GM23338 (cell line): ENCODE measurements around the gene CHRNA3. TPM values are rescaled to one million over a fixed set of nuclear protein-coding genes. Genes with fewer than 3 reads are reported as not detected.

Source experiments
- ATAC-seq: fragments of 200-7000 bp; cut with Tn5 transposase; 3 replicates; pipeline ENCODE4 v1.9.1; 2020
- DNase-seq: peaks from one replicate; pipeline ENCODE4 v3.0.0-alpha.2; 2015; ENCODE audit warnings: low spot score
- H2AFZ ChIP-seq: fragments of 200-600 bp; sonication (generic); 2 replicates; pipeline ENCODE4 v1.8.0; 2016; ENCODE audit warnings: antibody characterized with exemption, mild to moderate bottlenecking, moderate library complexity
- H3F3A ChIP-seq: fragments of 200-600 bp; sonication (generic); replicated peaks from 2 replicates; pipeline ENCODE4 v1.8.0; 2017; ENCODE audit warnings: antibody characterized with exemption, mixed run types, low read depth
- H3K27ac ChIP-seq: fragments of 200-600 bp; sonication (generic); 2 replicates; pipeline ENCODE4 v1.6.1; 2016; ENCODE audit warnings: low read depth
- H3K27me3 ChIP-seq: fragments of 200-600 bp; sonication (generic); 2 replicates; pipeline ENCODE4 v1.8.0; 2016; ENCODE audit warnings: mild to moderate bottlenecking, mixed run types, moderate library complexity; ENCODE audit not compliant: insufficient read depth
- H3K36me3 ChIP-seq: fragments of 200-600 bp; sonication (generic); 2 replicates; pipeline ENCODE4 v1.8.0; 2016; ENCODE audit warnings: mild to moderate bottlenecking; ENCODE audit not compliant: insufficient read depth
- H3K4me1 ChIP-seq: fragments of 200-600 bp; sonication (generic); 2 replicates; pipeline ENCODE4 v1.8.0; 2016; ENCODE audit warnings: mild to moderate bottlenecking, moderate library complexity; ENCODE audit not compliant: insufficient read depth
- H3K4me2 ChIP-seq: fragments of 200-600 bp; sonication (generic); 2 replicates; pipeline ENCODE4 v1.7.1; 2017; ENCODE audit warnings: mixed run types
- H3K4me3 ChIP-seq: fragments of 200-600 bp; sonication (generic); 2 replicates; pipeline ENCODE4 v1.6.1; 2016; ENCODE audit warnings: mixed run types
- H3K79me2 ChIP-seq: fragments of 200-600 bp; sonication (generic); replicated peaks from 2 replicates; pipeline ENCODE4 v1.8.0; 2017; ENCODE audit warnings: mild to moderate bottlenecking; ENCODE audit not compliant: insufficient read depth
- H3K9me2 ChIP-seq: fragments of 200-600 bp; sonication (generic); 2 replicates; pipeline ENCODE4 v1.8.0; 2017; ENCODE audit not compliant: insufficient read depth
- H4K20me1 ChIP-seq: fragments of 200-600 bp; sonication (generic); replicated peaks from 2 replicates; pipeline ENCODE4 v1.8.0; 2017; ENCODE audit warnings: mild to moderate bottlenecking; ENCODE audit not compliant: insufficient read depth
- H3K27ac Mint-ChIP-seq: 2 replicates; pipeline ENCODE4 v1.8.0; 2020; ENCODE audit warnings: inconsistent platforms, mild to moderate bottlenecking, moderate library complexity, mixed read lengths
- H3K27me3 Mint-ChIP-seq: 3 replicates; pipeline ENCODE4 v1.8.0; 2022; ENCODE audit warnings: low read depth, mild to moderate bottlenecking, moderate library complexity, mixed read lengths, inconsistent platforms; ENCODE audit not compliant: insufficient read depth, poor library complexity
- H3K36me3 Mint-ChIP-seq: 3 replicates; pipeline ENCODE4 v1.8.0; 2021; ENCODE audit warnings: low read depth, mild to moderate bottlenecking, inconsistent platforms, moderate library complexity, mixed read lengths
- H3K4me1 Mint-ChIP-seq: 3 replicates; pipeline ENCODE4 v1.8.0; 2020; ENCODE audit warnings: mild to moderate bottlenecking, inconsistent platforms, mixed read lengths
- H3K4me3 Mint-ChIP-seq: 3 replicates; pipeline ENCODE4 v1.8.0; 2021; ENCODE audit warnings: moderate library complexity, mild to moderate bottlenecking, inconsistent platforms, mixed read lengths
- H3K9me3 Mint-ChIP-seq: 3 replicates; pipeline ENCODE4 v1.8.0; 2020; ENCODE audit warnings: moderate library complexity, mild to moderate bottlenecking, inconsistent platforms, mixed read lengths
- CREB1 ChIP-seq: fragments of 250-450 bp; sonication (Bioruptor Pico); IDR thresholded peaks from 2 replicates; pipeline ENCODE4 v1.5.0; 2020; ENCODE audit warnings: low read depth, mild to moderate bottlenecking, moderate library complexity
- CTCF ChIP-seq, 2 experiments: fragments of 200-600 bp in 1 of 2; sonication (generic) in 1 of 2; conservative IDR thresholded peaks; 2 replicates each; pipeline versions ENCODE4 v1.5.1 to v1.6.1; 2016 to 2017; ENCODE audit warnings: antibody characterized with exemption in 2 of 2, low read depth in 2 of 2, mild to moderate bottlenecking in 2 of 2, moderate library complexity in 1 of 2
- ETS1 ChIP-seq: IDR thresholded peaks from 2 replicates; pipeline ENCODE4 v1.6.1; 2016; ENCODE audit warnings: antibody characterized with exemption
- EZH2 ChIP-seq: fragments of 200-600 bp; sonication (generic); IDR thresholded peaks from one replicate; pipeline ENCODE4 v1.8.0; 2017; ENCODE audit warnings: antibody characterized with exemption, mild to moderate bottlenecking, low read depth; ENCODE audit not compliant: unreplicated experiment
- EZH2phosphoT487 ChIP-seq: fragments of 200-600 bp; sonication (generic); IDR thresholded peaks from one replicate; pipeline ENCODE4 v1.8.1; 2018; ENCODE audit warnings: antibody characterized with exemption; ENCODE audit not compliant: unreplicated experiment
- JUNB ChIP-seq: IDR thresholded peaks from one replicate; pipeline ENCODE4 v1.6.1; 2016; ENCODE audit warnings: antibody characterized with exemption; ENCODE audit not compliant: unreplicated experiment
- NANOG ChIP-seq: IDR thresholded peaks from 2 replicates; pipeline ENCODE4 v1.6.1; 2016; ENCODE audit warnings: antibody characterized with exemption, borderline replicate concordance
- POLR2AphosphoS5 ChIP-seq: IDR thresholded peaks from 2 replicates; pipeline ENCODE4 v1.6.1; 2016; ENCODE audit warnings: antibody characterized with exemption, low read depth
- REST ChIP-seq: IDR thresholded peaks from one replicate; pipeline ENCODE4 v1.6.1; 2018; ENCODE audit warnings: antibody characterized with exemption; ENCODE audit not compliant: unreplicated experiment
- STAT1 ChIP-seq: IDR thresholded peaks from one replicate; pipeline ENCODE4 v1.6.1; 2016; ENCODE audit warnings: antibody characterized with exemption; ENCODE audit not compliant: unreplicated experiment
- ZNF331 ChIP-seq: fragments of 250-450 bp; sonication (Bioruptor Pico); IDR thresholded peaks from 2 replicates; pipeline ENCODE4 v1.5.0; 2020; ENCODE audit warnings: low read depth, mild to moderate bottlenecking, moderate library complexity
- polyA plus RNA-seq: library from polyadenylated mRNA; unstranded; fragments of >200 nt; fragmentation: Nextera tagmentation; extraction: Ambion mirVana; gene quantifications from 2 replicates; pipeline ENCODE4 v1.2.1, GENCODE V29; 2016
- total RNA-seq: library from RNA; depleted of rRNA; stranded (reverse); fragments of >200 nt; shearing (Covaris generic); gene quantifications from 2 replicates; pipeline ENCODE4 v1.2.3, GENCODE V29; 2014

The CHRNA3 gene
- total and polyA plus RNA-seq, 2 experiments from 2014 or later, result 2.9 to 3.5 TPM

- no peak for TF ChIP-seq ETS1
These were observed 68.2 kb downstream of the CHRNA3 start (continued) for GRCh38 chr15:78552597-78552996.

GRCh38 chr15:78551902-78552301 is 68.9 kb downstream of the CHRNA3 start:
- no peak overlapping the region for H3K27ac Mint-ChIP-seq
- peaks cover 38% of the 10 kb centered on the region for H3K36me3 Mint-ChIP-seq
- ATAC-seq (no peak), DNase-seq (no peak)
- no peak overlapping the region for H2AFZ ChIP-seq
- H3K9me3 Mint-ChIP-seq, result no peaks in the 10 kb centered on the region
- H3K4me3 ChIP-seq, result no peak overlapping the region
- TF ChIP-seq REST, result no peak
- no peak for TF ChIP-seq EZH2phosphoT487
- TF ChIP-seq JUNB, result no peak
- TF ChIP-seq CREB1, result no peak
- TF ChIP-seq NANOG, result no peak
- no peak for TF ChIP-seq POLR2AphosphoS5
- no peak for TF ChIP-seq STAT1
- no peaks in the 10 kb centered on the region for H3K9me2 ChIP-seq
- no peaks in the 10 kb centered on the region; the same call in 2 of the 3 replicates for H3K4me1 Mint-ChIP-seq
- no peak overlapping the region for H3K4me3 Mint-ChIP-seq
- H4K20me1 ChIP-seq, result peaks cover 1% of the 10 kb centered on the region; the same call in 1 of the 2 replicates
- H3F3A ChIP-seq, result no peaks in the 10 kb centered on the region
- H3K27me3 Mint-ChIP-seq, result peaks cover 3% of the 10 kb centered on the region
- H3K4me1 ChIP-seq, result no peaks in the 10 kb centered on the region
- no peaks in the 10 kb centered on the region for H3K27me3 ChIP-seq
- no peaks in the 10 kb centered on the region for H3K79me2 ChIP-seq
- peaks cover 16% of the 10 kb centered on the region; the same call in 1 of the 2 replicates for H3K36me3 ChIP-seq
- no peak overlapping the region for H3K4me2 ChIP-seq
- H3K27ac ChIP-seq, result no peak overlapping the region

- Histone ChIP-seq H4K20me1 (peaks cover 8% of the 10 kb centered on the region; the same call in 1 of the 2 replicates), H3K79me2 (no peaks in the 10 kb centered on the region), H3K4me1 (no peaks in the 10 kb centered on the region), H3K4me2 (no peak overlapping the region), H3K4me3 (no peak overlapping the region), H3F3A (no peaks in the 10 kb centered on the region), H3K9me2 (no peaks in the 10 kb centered on the region), H3K27me3 (no peaks in the 10 kb centered on the region), H2AFZ (no peak overlapping the region), H3K36me3 (peaks cover 27% of the 10 kb centered on the region; the same call in 1 of the 2 replicates), H3K27ac (no peak overlapping the region)
- H3K4me1 Mint-ChIP-seq, result no peaks in the 10 kb centered on the region; the same call in 2 of the 3 replicates
- H3K27me3 Mint-ChIP-seq, result peaks cover 3% of the 10 kb centered on the region
- DNase-seq (no peak), ATAC-seq (no peak)
- no peak overlapping the region for H3K4me3 Mint-ChIP-seq
- no peak overlapping the region for H3K27ac Mint-ChIP-seq
- peaks cover 49% of the 10 kb centered on the region for H3K36me3 Mint-ChIP-seq
- no peaks in the 10 kb centered on the region for H3K9me3 Mint-ChIP-seq
- TF ChIP-seq STAT1 (no peak), NANOG (no peak), CTCF (conservative IDR thresholded peaks at IDR 0.05; ENCODE audit: low read depth in 2 of 2) (no peak), ETS1 (no peak), JUNB (no peak), EZH2 (no peak), REST (no peak), ZNF331 (CRISPR knock-in tag) (no peak), EZH2phosphoT487 (no peak)
These were observed 70.0 kb downstream of the CHRNA3 start for GRCh38 chr15:78550815-78551214.
